Aorta (tissue), 5 donors: ENCODE data around the gene THRSP. TPM values are rescaled to one million over a fixed set of nuclear protein-coding genes. Genes with fewer than 3 reads are reported as not detected.
"Not testable (repeated sequence)": the region's sequence is repeated elsewhere in the genome, so short reads cannot be mapped to it uniquely, and the experiment has no call there.

Experiments used
- ATAC-seq: fragments of 200-7000 bp; cut with Tn5 transposase; one replicate; pipeline ENCODE4 v1.9.1; 2022; ENCODE audit warnings: moderate library complexity; ENCODE audit not compliant: low FRiP score
- DNase-seq, 2 donors: peaks; one replicate each; pipeline ENCODE4 v3.0.0-alpha.2; 2020
- H3K27ac ChIP-seq, 2 donors: one replicate each; pipeline ENCODE4 v1.5.1; 2013; ENCODE audit warnings: low read length in 2 of 2, mild to moderate bottlenecking in 2 of 2, moderate library complexity in 2 of 2, control low read depth in 1 of 2, inconsistent platforms in 1 of 2, low read depth in 1 of 2
- H3K27me3 ChIP-seq, 2 donors: one replicate each; pipeline ENCODE4 v1.6.1; 2013; ENCODE audit warnings: control low read depth in 1 of 2, low read length in 1 of 2, mild to moderate bottlenecking in 1 of 2, moderate library complexity in 1 of 2; ENCODE audit not compliant: insufficient read depth in 2 of 2, control insufficient read depth in 1 of 2
- H3K36me3 ChIP-seq, 2 donors: one replicate each; pipeline ENCODE4 v1.6.1; 2013; ENCODE audit warnings: control low read depth in 1 of 2, low read length in 1 of 2, mild to moderate bottlenecking in 1 of 2; ENCODE audit not compliant: insufficient read depth in 2 of 2, control insufficient read depth in 1 of 2
- H3K4me1 ChIP-seq, 2 donors: one replicate each; pipeline ENCODE4 v1.6.1; 2013; ENCODE audit warnings: low read length in 2 of 2, control low read depth in 1 of 2, mild to moderate bottlenecking in 1 of 2, moderate library complexity in 1 of 2; ENCODE audit not compliant: insufficient read depth in 2 of 2, control insufficient read depth in 1 of 2
- H3K4me3 ChIP-seq, 2 donors: one replicate each; pipeline ENCODE4 v1.5.1; 2013; ENCODE audit warnings: low read length in 2 of 2, control low read depth in 1 of 2, mild to moderate bottlenecking in 1 of 2
- H3K9me3 ChIP-seq: one replicate; pipeline ENCODE4 v1.6.1; 2013; ENCODE audit warnings: mild to moderate bottlenecking, low read length; ENCODE audit not compliant: control insufficient read depth
- WGBS, 2 donors: extraction: QIAGEN DNeasy Blood & Tissue Kit; methylation state at CpG; one replicate each; pipeline ENCODE4 v1.1.7; 2013; 5-methylcytosine and 5-hydroxymethylcytosine counted together
- intact Hi-C, 2 donors: fragments of 100-400 bp; cut with DNase I; formaldehyde crosslinking; loops; one replicate each; pipeline versions ENCODE4 v1.14.2 to v1.15.0; 2022
- polyA plus RNA-seq, 2 donors: library from polyadenylated mRNA; stranded (reverse); fragments of 200-250 nt; gene quantifications; one replicate each; pipeline ENCODE4 v1.2.3, GENCODE V29; 2013
- total RNA-seq, 2 donors: library from RNA; stranded (reverse); fragmentation: NEBNext Ultra II Directional; extraction: Animal tissue kit (Norgen Biotek cat#: 25700); gene quantifications; one replicate each; pipeline ENCODE4 v1.2.1, GENCODE V29; 2021
- donor health status: healthy with polysubstance abuse.
- donor health status: Bipolar disorder and iron deficiency.
- donor health status: DM: no; HTN: no; CAD: no.
- donor health status: DM: no; HTN: no; CAD: no.
- donor health status: DM: yes; HTN: yes; CAD: no.

The THRSP gene
- total and polyA plus RNA-seq, 4 donors: 1.4 to 2.7 TPM; not detected in 2

DNA sequence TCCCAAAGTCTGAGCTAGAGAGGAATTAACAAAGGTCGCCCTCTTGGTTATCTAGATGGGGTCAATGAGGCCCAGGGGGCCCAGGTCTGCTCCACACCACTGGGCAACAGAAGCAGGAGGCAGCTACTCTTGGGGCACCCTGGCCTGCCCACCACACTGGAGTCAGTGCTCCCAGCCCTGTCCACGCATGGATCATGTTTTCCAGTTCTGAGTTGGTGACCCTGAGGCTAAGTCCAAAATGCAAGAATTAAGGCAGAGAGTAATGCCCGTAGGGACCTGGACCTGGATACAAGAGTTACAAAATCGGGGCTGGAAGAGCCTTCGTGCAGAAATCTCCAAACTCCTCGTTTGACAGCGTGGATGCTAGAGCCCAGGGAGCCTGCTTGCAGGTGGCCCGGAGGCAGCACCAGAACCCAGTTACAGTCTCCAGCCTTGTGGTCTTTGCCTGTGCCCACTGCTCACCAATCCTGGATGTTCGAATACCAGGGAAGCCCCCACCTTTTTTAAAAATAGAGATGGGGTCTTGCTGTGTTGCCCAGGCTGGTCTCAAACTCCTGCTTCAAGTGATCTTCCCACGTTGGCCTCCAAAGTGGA is 6.1 kb upstream of the THRSP start:
- no peak overlapping the region for H3K27ac ChIP-seq
- H3K4me1 ChIP-seq: no peaks in the 10 kb centered on the region
- no peaks in the 10 kb centered on the region for H3K9me3 ChIP-seq
- 83 to 84% methylated on average over 10 of the region's 10 CpGs for WGBS, 2 donors
- no peak for DNase-seq
- intact Hi-C loops: no loop called here
- no peaks in the 10 kb centered on the region for H3K27me3 ChIP-seq
- H3K4me3 ChIP-seq: no peak overlapping the region
- peaks cover 0 to 1% of the 10 kb centered on the region in 2 donors for H3K36me3 ChIP-seq
- no peak for ATAC-seq

DNA sequence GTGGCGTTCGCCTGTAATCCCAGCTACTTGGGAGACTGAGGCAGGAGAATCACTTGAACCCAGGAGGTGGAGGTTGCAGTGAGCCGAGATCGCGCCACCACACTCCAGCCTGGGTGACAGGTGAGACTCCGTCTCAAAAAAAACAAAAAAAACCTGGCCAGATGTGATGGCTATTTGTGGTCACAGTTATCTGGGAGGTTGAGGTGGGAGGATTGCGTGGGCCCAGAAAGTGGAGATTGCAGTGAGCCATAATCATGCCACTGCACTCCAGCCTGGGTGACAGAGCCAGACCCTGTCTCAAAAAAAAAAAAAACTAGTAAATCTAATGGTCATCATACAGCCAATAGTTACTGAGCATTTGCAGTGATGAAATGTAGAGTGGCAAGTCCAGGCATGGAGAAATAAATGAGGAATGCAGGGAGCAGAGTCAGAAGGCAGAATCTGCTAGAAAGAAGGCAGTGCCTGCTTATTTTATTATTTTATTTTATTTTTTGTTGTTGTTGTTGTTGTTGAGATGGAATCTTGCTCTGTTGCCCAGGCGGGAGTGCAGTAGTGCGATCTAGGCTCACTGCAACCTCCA is 3.8 kb upstream of the THRSP start:
- ATAC-seq, H3K4me3 ChIP-seq, DNase-seq, H3K27ac ChIP-seq, H3K9me3 ChIP-seq, H3K4me1 ChIP-seq, H3K36me3 ChIP-seq, intact Hi-C loops, H3K27me3 ChIP-seq: not testable (repeated sequence)
- 95 to 97% methylated on average over 9 of the region's 9 CpGs for WGBS, 2 donors

DNA sequence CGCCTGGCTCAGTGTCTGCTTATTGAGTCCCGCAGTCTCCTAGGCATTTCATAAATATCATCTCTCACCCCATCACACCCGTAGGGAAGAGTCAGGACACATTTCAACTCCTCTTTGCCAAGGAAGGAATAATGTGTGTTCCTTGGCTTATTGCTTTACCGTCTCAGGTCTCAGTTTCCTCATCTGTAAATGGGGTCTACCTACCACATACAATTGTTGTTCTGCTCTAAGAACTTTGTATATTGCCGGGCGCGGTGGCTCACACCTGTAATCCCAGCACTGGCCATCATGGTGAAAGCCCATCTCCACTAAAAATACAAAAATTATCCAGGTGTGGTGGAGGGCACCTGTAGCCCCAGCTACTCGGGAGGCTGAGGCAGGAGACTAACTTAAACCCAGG is 3.1 kb upstream of the THRSP start:
- Histone ChIP-seq H3K27ac (no peak overlapping the region), H3K4me1 (peaks cover 0 to 2% of the 10 kb centered on the region in 2 donors), H3K27me3 (no peaks in the 10 kb centered on the region), H3K36me3 (no peaks in the 10 kb centered on the region), H3K4me3 (no peak overlapping the region), H3K9me3 (no peaks in the 10 kb centered on the region)
- 95 to 96% methylated on average over 8 of the region's 8 CpGs for WGBS, 2 donors
- ATAC-seq: no peak
- DNase-seq: no peak
- intact Hi-C loops: no loop called here

DNA sequence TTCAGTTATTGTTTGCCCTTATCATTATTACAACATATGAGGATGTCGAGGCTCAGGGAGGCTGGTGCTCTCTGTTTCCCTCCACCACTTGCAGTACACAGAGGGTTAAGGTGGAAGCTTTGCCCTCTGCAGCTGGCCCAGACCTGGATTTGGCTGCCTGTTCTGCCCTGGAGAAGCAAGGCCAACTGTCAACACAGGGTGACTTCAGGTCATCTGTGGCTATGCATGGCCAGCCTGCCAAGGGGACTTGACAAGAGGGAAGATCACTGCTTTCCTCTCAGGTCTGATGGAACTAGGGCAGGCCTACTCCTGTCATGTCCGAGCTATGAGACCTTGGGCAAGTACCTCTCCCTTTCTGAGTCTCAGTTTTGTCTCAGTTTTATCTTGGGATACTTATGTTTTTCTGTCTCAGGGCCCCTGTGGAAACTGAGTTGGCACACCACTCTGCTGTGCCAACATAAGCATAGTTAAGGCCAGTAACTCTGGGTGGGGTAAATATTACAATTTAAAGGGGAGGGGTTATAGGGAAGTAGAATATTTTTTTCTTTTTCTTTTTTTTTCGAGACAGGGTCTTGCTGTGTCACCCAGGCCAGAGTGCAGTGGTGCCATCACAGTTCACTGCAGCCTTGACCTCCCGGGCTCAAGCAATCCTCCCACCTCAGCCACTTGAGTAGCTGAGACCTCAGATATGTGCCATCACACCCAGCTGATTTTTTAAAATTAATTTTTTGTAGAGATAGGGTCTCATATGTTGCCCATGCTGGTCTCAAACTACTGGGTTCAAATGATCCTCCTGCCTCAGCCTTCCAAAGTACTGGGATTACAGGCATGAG is 2.4 kb upstream of the THRSP start:
- Histone ChIP-seq H3K4me3 (no peak overlapping the region), H3K4me1 (peaks cover 0 to 2% of the 10 kb centered on the region in 2 donors), H3K9me3 (no peaks in the 10 kb centered on the region), H3K27ac (peak overlapping the region in 1 of 2 donors; percentile 29), H3K36me3 (no peaks in the 10 kb centered on the region), H3K27me3 (no peaks in the 10 kb centered on the region)
- 15 to 18% methylated on average over 4 of the region's 4 CpGs for WGBS, 2 donors
- ATAC-seq (peak; percentile 55), DNase-seq (peak in 1 of 2 donors; percentile 57)
- intact Hi-C loops: no loop called here

DNA sequence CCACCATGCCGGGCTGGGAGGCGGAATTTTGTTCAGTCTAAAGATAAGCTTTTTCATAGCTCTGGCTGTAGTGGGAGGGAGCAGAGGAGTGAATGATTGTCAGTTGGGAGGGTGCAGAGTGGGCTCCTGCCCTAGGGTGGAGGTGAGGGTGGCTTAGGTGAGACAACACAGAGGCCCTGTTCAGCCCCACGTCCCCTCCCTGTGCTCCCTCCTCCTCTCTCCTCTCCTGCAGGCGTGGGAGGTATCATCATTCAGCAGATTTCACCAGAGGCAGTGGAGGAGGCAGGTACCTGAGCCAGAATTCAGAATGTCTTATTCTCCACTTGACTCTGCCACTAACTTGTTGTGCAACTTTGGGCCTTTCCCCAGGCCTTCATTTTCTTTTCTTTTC is 1.7 kb upstream of the THRSP start:
- peaks cover 0 to 2% of the 10 kb centered on the region in 2 donors for H3K4me1 ChIP-seq
- H3K27me3 ChIP-seq: no peaks in the 10 kb centered on the region
- DNase-seq (no peak), ATAC-seq (peak; percentile 24)
- H3K27ac ChIP-seq: no peak overlapping the region
- no peaks in the 10 kb centered on the region for H3K9me3 ChIP-seq
- 39 to 48% methylated on average over 4 of the region's 4 CpGs for WGBS, 2 donors
- intact Hi-C loops: no loop called here
- H3K36me3 ChIP-seq: no peaks in the 10 kb centered on the region
- no peak overlapping the region for H3K4me3 ChIP-seq

DNA sequence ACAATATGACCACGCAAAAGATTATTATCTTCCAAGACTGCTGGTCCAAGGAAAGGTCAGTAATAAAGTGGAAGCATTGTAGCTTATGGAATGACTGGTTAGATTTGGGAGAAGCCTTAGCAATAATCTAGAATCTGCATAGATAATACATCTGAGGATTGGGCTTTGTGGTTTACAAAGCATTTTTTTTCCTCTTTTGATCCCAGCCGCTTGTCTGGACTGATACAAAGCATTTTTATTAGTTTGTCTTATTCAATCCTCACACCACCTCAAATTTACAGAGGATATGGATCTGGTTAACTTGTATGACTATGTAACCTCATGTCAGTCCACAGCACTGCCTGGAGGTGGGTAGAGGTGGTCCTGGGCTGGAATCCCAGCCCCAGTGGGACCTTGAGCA is 990 bp upstream of the THRSP start:
- H3K9me3 ChIP-seq: no peaks in the 10 kb centered on the region
- no peak overlapping the region for H3K4me3 ChIP-seq
- H3K4me1 ChIP-seq: peaks cover 0 to 2% of the 10 kb centered on the region in 2 donors
- no peaks in the 10 kb centered on the region for H3K36me3 ChIP-seq
- H3K27me3 ChIP-seq: no peaks in the 10 kb centered on the region
- intact Hi-C loops: no loop called here
- H3K27ac ChIP-seq: no peak overlapping the region
- WGBS, 2 donors: 86 to 93% methylated on average over 2 of the region's 2 CpGs
- DNase-seq: no peak
- no peak for ATAC-seq

DNA sequence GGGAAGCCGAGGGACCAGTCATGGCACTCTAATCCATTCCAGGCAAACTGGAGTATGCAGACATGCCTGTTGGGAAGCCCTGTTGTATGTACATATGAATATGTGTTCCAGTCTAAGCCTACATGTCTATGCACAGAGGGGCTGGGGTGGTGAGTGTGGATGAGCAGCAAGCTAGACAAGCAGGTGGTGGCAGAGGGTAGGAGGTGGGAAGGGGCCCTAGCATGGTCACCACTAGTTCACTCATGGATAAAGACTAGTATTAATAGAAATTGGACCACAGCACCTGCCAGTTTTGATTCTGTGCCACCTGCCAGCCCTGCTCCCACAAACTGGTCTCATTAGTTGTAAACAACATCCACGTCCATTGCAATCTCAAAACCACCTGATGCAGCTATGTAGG is 1.5 kb downstream of the THRSP start:
- intact Hi-C loops: no loop called here
- 91 to 92% methylated on average over 2 of the region's 2 CpGs for WGBS, 2 donors
- Histone ChIP-seq H3K4me3 (no peak overlapping the region), H3K9me3 (no peaks in the 10 kb centered on the region), H3K27ac (no peak overlapping the region), H3K27me3 (no peaks in the 10 kb centered on the region), H3K4me1 (peaks cover 0 to 2% of the 10 kb centered on the region in 2 donors), H3K36me3 (no peaks in the 10 kb centered on the region)
- DNase-seq (no peak), ATAC-seq (no peak)

DNA sequence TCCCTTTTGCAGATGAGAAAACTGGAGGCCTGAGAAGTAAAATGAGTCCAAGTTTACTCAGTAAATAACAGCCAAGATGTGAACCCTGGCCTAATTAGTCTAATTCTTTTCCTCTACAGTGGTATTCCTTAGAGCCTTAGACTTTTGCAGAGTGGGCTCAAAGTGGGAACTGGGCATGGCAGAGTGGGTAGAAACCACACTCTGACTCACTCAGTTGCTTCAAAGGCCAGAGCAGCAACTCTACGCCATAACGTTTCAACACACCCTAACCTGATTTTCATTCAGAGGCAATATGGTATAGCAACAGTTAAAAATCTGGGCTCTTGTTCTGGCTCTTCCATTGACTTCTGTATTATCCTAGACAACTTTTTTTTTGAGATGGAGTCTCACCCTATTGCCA is 2.8 kb downstream of the THRSP start:
- WGBS, 2 donors: 77 to 86% methylated on average over 2 of the region's 2 CpGs

More for the DNA sequence above, 2.8 kb downstream of the THRSP start:
- H3K9me3 ChIP-seq: no peaks in the 10 kb centered on the region
- no peaks in the 10 kb centered on the region for H3K27me3 ChIP-seq
- no peak overlapping the region for H3K27ac ChIP-seq
- DNase-seq: no peak
- intact Hi-C loops: no loop called here
- peaks cover 0 to 2% of the 10 kb centered on the region in 2 donors for H3K4me1 ChIP-seq
- H3K36me3 ChIP-seq: peaks cover 2 to 4% of the 10 kb centered on the region in 2 donors
- no peak overlapping the region for H3K4me3 ChIP-seq
- no peak for ATAC-seq
